OCI-M1 (cell line): ENCODE data around the gene MACROH2A2.

Experiments
- DNase-seq: peaks from one replicate; lab custom pipeline; 2025; lab: John Stamatoyannopoulos, UW

The MACROH2A2 gene

GRCh38 chr10:70130878-70131559, 78.4 kb downstream of the MACROH2A2 start:
- DNase-seq: no peak

- DNase-seq: no peak
Measured at GRCh38 chr10:70131560-70131937, 78.9 kb downstream of the MACROH2A2 start.

GRCh38 chr10:70132098-70133029, 79.7 kb downstream of the MACROH2A2 start, which contains the start of gene AIFM2:
Gene AIFM2 (minus strand): TSS chr10:70132825. CDS start chr10:70124084, 8,741 bp downstream.
- no peak for DNase-seq

- DNase-seq: no peak
Measured at GRCh38 chr10:70135046-70135445, 82.4 kb downstream of the MACROH2A2 start.

DNA sequence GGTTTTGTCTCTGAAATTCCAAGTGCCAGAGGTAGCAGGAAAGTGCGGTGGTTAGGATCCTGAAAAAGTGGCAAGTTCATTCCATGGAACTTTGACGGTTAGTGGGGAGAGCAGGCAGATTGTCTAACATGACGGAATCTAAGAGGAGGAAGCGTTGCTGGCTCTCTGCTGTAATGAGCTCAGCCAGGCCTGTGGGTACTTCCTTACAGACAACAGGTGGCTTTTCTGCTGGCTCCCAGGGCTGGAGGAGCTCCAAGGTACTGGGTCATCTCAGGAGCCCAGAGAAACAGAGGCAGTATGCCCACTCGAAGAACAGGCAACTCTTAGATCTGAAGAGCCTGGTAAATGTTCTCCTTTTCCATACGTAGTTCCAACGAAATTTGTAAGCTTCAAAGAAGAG, 83.0 kb downstream of the MACROH2A2 start:
- DNase-seq: no peak

DNA sequence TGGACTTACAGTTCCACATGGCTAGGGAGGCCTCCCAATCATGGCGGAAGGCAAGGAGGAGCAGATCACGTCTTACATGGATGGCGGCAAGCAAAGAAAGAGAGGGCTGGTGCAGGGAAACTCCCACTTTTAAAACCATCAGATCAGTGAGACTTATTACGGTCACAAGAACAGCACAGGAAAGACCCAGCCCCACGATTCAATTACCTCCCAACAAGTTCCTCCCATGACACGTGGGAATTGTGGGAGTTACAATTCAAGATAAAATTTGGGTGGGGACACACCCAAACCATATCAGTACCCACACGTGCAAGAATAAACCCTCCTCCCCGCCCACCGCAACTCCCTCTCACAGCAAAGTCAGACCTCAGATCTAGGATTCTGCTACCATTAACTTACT, 84.5 kb downstream of the MACROH2A2 start:
- DNase-seq: peak; percentile 83

- no peak for DNase-seq
Measured at GRCh38 chr10:70137927-70138883, 85.6 kb downstream of the MACROH2A2 start.

- no peak for DNase-seq
Measured at GRCh38 chr10:70139151-70139996, 86.7 kb downstream of the MACROH2A2 start.

DNA sequence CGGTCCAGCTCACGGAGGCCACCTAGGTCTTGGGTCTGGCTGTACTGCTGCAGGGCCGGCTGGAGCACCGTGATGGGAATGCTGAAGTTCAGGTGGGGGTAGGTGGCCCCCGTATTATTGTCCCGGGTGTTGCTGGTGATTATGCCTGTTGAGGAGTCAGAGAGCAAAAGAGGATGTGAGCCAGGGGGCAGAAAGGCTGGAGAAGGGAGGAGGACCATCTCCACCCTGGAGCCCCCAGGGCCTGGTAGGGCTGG, 87.3 kb downstream of the MACROH2A2 start:
- DNase-seq: no peak

DNA sequence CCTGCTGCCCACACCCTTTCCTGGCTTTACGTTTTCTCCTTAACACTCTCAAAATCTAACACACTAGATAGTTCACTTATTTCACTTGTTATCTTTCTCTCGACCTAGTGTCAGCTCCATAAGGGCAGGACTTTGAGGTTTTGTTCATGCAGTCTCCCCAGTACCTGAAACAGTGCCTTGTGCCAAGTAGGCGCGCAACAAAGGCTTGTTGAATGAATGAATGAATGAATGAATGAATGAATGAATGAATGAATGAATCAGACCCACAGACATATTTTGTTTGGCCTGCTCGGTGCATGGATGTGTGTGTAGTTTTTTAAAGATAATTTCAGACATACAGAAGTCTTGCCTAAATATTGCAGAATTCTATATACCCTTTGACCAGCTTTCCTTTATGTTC, 87.7 kb downstream of the MACROH2A2 start:
- DNase-seq: no peak

DNA sequence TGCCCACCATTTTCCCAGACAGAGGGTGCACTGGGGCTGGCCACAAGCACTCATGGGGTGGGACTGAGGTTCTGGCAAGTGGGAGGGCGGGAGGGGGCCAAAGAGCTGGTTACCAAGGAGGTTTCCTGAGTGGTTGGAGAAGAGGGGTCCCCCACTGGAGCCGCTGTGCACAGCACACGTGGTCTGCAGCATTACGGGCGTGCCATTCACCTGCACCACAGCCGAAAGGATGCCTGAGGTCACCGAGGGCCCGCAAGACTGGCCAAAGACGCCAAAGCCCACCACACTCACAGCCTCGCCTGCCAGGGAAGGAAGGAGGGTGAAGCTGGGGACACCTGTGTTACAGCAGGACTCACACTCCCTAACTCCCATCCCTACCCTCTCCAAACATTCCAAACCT, 89.9 kb downstream of the MACROH2A2 start:
- DNase-seq: no peak

DNA sequence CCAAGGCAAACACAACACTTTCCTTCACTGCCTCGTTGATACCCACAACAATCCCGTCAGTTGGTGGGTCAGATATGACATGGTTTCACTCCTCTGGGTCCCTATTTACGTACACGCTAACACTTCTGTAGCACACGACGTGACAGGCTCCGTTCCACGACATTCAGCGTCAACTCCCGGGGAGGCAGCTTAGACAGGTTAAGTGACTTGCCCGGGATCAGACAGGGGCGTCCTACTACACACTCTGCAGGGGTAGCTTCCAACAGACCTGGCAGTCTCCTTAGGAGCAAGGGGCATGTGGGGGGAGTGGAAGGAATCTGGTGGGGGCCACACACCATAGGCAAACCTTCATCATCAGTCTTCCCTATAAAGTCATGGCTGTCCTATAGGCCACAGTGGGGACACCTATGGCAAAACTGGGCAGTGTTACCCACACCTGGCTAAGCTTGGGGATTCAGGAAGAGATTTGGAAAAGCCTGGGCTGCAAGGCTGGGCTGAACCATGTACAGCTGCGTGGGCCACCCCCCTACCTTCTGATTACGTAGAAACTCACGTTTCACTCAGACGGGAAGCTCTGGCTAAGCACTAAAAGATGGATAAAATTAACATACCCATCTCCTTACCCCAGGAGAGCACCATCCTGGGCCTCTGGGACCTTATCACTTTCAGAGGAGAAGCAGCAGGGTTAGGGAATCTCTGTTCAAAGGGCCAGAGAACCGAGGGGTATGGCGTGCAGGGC, 91.9 kb downstream of the MACROH2A2 start:
- no peak for DNase-seq

GRCh38 chr10:70145166-70145665, 92.6 kb downstream of the MACROH2A2 start:
- no peak for DNase-seq

DNA sequence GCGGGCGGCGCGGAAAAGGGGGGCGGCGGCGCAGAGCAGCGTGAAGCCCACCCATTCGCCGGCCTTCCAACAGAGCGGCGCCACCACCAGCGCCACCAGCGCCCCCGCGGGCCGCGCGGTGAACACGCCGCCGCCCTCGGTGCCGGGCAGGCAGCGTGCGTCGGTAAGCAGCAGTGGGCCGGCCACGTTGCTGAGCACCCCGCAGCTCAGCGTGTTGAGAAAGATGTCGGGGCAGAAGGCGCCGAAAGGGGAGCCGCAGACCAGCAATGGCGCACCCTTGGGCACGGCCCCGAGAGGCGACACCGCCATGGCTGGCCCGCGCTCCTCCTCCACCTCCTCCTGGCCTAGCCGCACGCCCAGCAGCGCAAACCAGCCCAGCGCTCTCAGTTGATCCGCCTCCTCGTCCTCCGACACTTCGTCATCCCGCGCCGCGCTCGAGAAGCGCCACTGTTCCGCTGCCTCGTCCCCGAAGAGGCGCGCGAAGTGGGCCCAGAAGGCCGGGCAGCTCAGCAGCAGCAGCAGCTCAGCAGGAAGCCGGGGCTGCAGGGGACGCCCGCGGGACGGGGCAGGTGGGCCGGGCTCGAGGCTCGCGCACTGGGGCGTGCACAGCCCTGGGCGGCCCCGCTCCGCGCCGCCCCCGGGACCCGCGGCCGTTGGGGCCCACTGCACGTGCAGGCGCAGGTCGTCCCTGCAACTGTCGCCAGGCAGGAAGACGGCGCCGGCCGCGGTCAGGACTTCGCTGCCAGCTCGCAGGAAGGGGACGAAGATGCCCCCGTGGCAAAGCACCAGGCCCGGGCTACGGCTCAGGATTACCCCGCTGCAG, 93.2 kb downstream of the MACROH2A2 start:
- DNase-seq: peak; percentile 84

DNA sequence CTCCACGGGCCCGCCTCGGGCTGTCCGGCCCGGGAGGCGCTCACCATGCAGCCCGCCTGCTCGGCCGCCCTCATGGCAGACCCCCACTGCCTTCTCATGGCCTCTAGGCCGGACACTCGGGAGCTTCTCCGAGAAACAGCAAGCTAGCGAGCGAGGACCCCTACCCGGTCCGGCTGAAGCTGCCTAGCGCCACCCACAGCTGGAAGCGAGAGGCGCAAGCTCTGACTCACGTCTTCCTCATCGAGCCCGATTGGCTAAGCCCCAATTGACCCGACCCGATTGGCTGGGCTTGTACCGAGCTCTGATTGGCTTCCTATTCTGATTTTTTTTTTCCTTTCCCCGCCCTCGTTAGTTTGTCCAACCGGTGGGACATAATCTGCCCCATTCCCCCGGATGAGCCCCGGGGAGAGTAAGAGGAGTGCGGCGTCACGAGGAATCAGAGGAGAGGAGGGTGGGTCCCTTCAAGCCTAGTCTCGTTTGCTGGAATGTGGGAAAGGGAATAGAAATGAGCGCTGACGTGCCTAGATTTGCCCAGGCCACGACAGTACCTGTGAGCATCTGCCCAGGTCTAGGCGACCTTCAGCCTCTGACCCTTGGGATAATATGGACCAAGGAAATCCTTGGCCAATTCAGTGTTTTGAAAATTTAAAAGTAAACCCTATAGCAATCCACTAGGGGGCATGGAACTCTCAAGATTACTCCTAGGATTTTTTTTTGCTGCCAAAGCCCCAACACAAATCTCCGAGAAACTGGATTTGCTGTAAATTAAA, 94.0 kb downstream of the MACROH2A2 start, which contains the start of gene TYSND1:
Gene TYSND1 (minus strand): TSS at position 212 of the 770 bp plus-strand sequence. CDS start 114 bp downstream, at position 98.
- peak; percentile 99 for DNase-seq

DNA sequence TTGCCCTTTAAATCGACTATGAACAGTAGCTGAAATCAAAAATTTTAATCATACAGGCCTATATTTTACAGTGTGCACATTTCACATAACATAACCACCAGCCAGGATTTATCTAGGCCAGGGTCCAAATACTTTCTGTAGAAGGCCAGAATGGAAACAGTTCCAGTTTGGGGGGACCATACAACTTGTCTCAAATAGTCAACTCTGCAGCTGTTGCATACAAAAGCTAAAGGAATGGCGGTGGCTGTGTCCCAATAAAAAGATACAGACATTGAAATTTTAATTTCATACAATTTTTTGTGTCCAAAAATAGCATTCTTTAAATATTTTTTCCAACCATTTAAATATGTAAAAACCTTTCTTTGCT, 94.6 kb downstream of the MACROH2A2 start:
- DNase-seq: no peak

DNA sequence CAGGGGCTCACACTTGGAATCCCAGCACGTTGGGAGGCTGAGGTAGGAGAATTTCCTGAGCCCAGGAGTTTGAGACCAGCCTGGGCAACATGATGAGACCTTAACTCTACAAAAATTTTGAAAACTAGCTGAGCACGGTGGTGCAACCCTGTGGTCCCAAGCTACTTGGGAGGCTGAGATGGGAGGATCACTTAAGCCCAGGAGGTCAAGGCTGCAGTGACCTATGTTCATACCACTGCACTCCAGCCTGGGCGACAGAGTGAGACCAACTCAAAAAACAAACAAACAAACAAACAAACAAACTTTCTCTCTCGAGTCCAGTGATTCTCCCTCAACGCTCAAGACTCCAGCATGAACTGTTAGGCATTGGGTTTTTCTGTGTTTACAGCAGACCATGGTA, 95.9 kb downstream of the MACROH2A2 start:
- DNase-seq: no peak

DNA sequence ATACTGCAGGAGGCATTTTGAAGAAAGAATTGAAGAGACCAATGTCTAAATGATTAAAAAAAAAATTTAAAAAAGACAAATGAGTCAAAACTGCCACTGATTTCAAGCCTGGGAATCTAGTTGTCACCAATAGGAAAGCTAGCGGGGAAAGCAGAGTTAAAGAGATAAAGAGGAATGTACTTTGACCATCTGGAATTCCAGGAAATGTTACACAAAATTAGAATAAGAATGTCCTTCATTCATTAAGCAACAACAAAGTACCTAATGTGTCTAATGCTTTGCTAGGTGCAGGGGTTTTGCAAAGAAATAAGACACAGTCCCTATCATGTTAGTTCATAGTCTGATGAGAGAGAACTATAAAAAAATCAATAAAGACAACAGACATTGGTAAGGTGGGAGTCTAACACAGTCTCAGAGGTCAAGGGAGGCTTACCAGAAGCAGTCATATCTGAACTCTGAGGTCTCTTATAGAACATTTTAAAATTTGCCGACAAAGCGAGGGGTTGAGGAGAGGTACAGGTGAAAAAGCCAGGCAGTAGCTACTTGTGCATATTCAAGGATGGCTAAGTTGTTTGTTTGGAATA, 102.7 kb downstream of the MACROH2A2 start:
- no peak for DNase-seq
